Measurements from ENCODE around the gene TMEM178B.

Gene TMEM178B

DNA sequence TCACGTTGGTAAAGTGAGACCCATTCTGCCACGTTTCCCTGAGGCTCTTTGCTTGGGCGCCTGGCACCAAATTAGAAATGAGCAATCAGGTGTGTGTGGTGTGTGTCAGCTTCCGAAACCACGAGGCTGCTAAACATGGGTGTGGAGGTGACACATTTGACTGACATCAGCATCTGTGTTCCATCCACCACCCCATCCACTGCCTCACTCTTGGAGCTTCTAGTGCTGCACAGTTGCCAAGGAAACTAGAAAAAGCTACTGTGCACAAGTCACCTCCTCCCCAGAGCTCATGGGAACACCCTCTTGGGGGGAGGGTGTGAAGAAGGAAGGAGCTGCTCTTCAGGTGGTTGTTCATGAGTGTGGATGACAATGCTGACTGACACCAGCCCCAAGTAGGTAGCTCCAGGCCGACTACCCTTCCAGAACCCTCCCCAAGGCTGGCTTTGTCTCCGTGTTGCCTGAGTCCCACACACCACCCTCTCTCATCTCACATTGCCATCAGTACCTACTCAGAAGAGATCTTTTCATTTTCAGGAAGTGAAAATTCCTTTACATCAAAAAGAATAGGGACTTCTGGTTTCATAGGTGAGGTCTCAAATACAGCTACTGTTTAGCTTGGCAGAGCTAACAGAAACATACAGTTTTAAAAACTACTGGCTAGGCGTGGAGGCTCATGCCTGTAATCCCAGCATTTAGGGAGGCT is 152.2 kb downstream of the TMEM178B start:
- DNase-seq: no peak

DNA sequence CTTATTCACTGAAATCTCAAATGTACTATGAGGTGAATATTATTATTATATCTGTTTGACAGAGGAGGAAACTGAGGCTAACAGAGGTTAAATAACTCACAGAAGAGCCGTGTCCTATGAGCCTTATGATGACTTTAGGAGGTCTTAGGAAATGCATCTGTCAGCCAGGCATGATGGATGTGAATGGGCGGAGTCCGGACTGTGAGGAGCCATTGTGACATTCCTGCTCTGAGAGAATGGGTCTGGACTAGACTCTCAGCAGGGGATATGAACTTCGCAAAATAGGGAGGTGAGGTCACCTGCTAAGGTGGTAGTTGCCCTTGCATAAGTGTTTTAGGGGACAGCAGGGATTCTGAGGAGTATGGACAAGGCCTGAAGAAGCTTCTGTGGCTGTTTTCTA is 153.6 kb downstream of the TMEM178B start:
- DNase-seq: no peak

DNA sequence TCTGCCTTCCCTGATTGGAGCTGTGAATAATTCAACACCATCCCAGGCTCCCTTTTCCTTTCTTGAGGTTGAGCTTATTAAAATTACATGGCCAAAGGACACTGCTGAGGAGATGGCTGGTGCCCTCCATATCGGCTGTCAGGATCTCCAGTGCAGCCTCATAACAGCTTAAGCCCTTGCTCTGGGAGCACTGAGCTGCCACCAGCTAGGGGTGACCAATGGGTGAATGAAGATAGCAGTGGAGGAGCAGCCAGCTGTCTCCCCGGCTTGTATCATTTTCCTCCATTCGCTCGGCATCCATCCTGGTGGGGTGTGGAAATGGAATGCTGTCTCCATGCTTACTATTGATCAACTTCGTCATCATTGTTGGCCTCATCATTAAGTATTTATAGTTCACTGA is 154.6 kb downstream of the TMEM178B start:
- DNase-seq: no peak

DNA sequence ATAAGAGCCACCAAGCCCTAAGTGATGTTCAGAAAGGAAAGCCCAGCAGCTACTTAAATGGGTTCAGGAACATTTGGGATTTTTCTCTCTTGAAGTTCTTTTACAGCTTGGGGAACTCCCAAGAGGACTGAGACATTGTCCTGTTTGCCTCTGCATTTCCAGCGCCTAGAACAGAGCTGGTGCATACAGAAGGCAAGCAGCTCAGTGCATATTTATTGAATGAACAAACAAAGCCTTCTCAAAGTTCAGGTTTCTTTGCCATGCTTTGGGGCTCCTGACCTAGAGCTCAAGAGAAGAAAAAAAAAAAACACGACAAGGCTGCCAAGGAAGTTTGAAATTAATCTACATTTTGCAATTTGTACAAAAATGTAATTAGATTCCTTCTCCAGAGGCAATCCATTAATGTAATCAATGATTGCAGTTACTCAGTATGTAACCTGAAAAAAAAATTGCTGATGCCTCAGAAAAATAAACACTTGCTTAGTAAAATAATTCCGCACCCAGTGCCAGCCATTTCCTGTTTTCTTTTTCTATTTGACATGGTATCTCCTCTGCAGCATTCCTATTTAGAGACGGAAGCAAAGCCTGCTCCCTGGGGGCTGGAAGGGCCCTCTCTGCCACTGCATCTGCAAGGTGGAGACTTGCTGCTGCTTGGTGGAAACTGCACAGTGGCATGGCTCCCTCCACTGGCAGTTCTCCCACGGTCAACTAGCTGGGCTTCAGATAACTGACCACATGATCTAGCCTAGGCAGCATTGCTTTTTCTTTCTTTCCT is 157.3 kb downstream of the TMEM178B start:
- no peak for DNase-seq

DNA sequence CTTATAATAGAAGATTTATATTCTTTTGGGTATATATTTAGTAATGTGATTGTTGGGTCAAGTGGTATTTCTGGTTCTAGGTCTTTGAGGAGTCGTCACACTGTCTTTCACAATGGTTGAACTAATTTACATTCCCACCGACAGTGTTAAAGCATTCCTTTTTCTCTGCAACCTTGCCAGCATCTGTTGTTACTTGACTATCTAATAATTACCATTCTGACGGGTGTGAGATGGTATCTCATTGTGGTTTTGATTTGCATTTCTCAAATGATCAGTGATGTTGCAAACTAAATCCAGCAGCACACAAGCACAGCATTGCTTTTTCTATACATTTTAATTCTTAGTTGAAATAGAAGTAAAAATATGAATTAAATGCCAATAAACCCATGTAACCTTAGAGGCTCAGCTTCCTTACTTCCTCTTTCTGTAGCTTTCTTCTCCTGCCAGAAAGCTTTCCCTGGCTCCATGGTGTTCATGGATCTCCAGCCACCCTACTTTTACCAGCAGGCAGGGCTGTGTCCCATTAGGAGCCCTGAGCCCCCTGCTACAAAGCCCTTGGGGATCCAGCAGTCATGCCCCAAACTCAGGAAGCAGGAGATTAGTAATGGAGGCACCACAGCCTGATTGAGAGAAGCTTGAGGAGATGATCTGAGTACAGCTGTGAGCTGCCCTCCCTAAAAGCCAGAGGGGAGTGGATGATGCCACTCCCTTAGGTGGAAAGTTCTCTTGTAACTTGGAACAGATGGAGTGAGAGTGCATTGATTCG is 158.6 kb downstream of the TMEM178B start:
- no peak for DNase-seq

DNA sequence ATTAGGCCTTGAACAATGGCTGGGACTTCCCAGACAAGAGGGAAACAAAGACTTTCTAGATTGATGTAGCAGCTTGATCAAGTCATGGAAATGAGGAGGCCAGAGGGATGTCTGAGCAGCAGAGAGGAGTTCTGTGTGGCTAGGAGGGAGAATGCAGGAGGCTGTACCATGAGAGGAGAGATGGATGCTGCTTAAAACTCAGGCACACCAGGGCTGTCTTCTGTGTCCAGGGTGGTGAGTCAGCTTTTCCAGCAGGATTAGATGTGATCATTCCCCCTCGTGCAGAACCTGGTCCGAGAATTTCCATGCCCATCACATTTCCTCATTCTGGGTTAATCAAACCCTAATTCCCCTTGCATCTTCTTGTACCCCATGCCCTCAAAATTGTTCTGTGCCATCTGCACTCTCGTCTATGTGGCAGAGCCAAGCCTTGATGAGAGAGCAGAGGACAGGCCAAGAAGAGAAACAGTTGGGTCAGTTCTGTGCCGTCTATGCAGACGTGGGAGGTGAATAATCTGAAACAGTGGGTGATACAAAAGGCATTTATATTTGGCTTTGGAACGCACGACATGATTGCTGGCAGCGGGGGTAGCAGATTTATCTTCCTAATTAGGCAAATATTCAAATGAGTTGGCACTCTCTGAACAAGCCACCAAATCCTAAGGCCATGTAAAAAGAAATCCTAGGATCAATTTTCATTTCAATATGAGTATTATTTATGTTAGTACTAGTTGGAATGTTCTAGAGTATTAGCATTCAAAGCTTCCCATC is 160.7 kb downstream of the TMEM178B start:
- no peak for DNase-seq

DNA sequence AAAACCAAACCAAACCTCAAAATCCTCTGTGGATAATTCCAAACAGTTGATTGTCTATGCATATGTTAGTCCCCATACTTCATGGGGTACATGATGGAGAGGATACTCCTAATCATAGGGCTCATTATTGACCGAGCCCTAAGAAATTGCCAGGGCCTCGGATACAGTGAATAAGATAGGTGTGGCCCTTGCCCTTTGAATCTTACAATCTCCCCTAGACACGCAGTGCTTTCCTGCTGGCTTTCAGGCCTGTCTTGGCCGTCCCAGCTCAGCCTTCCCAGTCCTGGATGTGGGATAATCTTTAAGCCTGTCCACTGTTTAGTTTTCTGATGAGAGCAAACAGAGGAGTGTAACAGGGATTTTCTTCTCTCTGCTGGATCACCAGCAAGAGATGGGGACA is 161.8 kb downstream of the TMEM178B start:
- no peak for DNase-seq

DNA sequence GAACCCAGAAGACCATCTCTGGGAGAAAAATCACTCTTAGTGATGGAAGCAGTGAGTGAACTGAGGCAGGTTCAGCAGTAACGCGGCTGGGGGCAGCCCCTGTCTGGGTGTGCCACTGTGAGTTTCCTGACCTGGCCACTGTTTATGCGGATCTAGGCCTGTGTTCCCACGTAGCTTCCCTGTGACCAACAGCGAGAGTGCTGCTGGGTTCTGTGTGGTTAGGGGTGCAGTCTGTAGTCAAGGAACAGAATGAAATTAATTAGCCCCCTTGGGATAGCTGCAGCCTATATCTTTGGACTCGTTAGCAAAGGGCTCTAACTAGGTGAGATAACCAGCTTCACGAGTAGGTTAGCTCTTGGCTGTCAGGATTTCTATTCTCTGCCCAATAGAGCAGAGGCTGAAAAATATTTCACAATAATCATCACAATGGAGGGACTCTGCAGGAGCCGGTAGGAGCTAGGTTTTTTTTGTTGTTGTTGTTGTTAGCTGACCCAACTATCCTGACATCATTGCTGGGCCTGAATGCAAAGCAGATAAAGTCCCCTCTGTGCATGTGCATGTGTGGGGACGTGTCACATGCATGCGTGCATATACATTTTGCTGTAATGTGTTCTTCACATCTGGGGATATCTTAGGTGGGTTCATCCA is 164.9 kb downstream of the TMEM178B start:
- no peak for DNase-seq

DNA sequence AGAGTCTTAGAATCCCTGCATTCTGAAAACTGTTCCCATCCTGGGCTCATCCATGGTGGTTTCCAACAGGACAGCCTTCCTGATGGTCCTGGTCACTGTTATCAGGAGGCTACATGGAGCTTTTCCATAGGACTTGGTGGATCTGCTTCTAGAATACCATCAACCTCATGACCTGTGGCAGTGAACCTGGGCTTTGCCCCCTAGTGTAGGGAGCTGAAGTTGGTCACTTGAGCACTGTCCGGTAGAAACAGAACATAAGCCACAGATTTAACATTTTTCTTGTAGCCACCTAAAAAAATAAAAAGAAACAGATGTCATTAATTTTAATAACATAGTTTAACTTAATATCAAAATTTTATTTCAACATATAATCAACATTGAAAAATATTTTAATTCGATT is 165.8 kb downstream of the TMEM178B start:
- DNase-seq: no peak

DNA sequence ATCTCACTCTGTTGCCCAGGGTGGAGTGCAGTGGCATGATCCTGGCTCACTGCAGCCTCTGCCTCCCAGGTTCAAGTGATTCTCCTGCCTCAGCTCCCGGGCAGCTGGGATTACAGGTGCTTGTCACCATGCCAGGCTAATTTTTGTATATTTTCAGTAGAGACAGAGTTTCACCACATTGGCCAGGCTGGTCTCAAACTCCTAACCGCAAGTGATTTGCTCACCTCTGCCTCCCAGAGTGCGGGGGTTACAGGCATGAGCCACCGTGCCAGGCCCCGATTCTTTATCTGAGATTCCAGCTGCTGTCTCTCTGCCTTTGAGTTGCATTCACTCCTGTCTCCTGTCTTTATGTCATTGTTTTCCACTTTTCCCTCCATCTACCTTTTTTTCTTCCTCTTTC is 168.7 kb downstream of the TMEM178B start:
- no peak for DNase-seq

DNA sequence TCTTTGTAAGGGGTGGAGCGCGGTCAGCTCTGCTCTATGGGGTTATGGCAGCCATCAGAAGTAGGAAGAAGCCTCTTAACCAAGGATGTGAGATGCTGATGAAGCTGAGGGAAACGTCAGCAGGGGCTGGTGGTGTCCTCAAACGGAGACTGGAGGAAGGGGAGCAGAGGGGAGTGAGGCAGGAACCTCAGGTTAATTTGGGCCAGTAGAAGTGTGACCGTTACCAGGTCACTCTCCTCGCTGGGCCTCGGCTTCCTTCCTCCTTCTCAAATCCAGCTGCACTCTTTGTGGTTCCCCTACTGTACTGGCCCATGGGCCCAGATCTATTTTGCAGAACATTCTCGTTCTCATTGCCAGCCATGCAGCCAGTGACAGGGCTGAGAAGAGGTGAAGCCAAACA is 169.5 kb downstream of the TMEM178B start:
- no peak for DNase-seq

DNA sequence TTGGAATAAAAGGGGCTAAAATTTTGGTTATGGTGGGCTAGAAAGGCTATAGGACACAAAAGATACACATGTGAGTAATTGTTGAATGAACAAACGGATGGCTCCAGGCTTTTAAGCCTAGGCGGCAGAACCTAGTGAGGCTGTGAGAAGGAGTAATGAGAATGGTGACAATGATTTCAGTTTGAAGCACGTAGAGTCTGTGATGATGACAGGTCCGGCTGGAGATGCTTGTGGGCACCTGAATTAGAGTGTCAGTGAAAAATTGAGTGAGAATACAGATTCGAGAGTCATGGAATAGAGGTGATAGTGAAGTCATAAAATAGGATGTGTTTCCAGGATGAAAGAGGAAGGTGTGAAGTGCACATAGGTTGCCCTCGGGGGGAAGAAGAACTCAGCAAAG is 170.6 kb downstream of the TMEM178B start:
- no peak for DNase-seq

DNA sequence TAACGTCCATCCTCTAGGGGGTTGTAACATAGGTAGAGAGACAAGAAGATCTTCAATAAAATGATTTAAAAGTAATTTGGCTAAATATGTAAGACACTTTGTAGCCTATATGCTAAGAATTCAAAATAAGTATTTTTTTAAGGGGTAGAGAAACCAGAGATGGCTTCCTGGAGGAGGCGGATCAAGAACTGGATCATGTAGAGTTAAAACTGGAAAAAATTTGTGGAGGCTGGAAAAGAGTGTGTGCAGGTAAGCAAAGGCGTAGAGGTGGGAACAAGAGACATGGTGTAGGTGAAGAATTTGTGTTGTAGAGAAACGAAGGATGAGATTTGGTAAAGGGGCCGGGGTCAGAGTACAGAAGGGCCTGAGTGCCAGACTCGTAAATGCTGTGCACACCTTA is 172.6 kb downstream of the TMEM178B start:
- DNase-seq: no peak

DNA sequence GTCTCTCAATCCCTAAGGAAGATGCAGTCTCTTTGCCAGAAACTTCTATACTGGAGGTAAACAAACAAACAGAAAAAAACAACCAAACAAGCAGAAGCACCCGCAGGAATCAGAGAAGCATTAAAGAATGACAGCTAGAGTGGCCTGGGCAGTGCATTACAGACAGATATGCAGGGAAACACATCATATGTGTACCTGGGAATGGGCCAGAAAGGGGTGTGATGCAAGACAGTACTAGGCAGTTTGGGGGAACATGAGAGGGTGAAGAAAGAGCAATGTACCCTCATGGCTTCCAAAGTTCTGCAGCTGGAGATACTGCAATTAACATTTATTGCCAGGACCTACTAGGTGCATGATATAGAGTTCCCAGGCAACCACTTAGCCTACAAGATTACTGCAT is 177.3 kb downstream of the TMEM178B start:
- no peak for DNase-seq

DNA sequence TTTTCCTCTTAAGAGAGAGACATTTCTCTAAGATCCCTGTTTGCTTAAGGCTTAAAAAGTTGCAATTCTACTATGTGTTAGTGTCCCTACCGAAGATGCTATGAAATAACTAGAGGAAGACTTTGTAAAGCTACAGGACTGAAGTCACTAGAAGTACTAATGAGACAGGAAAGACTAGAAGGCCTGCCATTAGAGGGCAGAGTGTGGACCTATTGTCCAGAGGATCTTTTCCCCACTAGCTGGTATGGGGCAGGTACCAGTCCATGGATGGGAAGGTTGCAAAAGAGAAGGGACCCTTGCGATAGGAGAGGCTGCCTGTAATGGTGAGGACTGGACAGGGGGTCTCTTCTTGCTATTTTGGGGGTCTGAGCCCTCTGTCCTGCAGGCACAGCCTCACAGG is 178.1 kb downstream of the TMEM178B start:
- no peak for DNase-seq

DNA sequence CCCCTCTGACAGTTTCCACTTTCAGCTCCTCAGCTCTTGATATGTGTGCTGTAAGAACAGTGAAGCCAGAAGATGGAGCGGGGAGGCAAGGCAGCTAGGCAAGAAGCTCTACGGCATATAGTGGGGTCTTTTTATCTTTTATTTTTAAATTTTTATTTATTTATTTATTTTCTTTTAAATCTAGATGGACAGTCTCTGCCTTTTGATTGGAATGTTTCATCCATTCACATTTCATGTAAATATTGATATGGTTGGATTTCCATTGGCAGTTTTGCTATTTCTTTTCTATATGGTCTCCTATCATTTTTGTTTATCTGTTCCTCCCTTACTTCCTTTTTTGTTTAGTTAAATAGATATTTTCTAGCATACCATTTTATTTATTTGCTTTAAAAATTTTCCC is 183.7 kb downstream of the TMEM178B start:
- DNase-seq: no peak

DNA sequence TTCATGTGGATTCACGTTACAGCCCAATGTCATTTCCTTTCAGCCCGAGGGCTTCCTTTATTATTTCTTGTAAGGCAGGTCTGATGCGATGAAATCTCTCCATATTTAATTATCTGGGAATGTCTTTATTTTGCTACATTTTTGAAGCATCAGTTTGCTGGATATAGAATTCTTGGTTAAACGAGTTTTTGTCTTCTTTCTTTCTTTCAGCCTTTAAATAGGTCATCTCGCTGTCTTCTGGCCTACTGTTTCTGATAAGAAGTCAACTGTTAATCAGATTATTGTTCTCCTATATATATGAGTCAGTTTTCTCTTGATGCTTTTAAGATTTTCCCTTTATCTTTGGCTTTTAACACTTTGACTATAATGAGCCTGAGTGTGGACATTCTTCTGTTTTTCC is 184.7 kb downstream of the TMEM178B start:
- DNase-seq: no peak

DNA sequence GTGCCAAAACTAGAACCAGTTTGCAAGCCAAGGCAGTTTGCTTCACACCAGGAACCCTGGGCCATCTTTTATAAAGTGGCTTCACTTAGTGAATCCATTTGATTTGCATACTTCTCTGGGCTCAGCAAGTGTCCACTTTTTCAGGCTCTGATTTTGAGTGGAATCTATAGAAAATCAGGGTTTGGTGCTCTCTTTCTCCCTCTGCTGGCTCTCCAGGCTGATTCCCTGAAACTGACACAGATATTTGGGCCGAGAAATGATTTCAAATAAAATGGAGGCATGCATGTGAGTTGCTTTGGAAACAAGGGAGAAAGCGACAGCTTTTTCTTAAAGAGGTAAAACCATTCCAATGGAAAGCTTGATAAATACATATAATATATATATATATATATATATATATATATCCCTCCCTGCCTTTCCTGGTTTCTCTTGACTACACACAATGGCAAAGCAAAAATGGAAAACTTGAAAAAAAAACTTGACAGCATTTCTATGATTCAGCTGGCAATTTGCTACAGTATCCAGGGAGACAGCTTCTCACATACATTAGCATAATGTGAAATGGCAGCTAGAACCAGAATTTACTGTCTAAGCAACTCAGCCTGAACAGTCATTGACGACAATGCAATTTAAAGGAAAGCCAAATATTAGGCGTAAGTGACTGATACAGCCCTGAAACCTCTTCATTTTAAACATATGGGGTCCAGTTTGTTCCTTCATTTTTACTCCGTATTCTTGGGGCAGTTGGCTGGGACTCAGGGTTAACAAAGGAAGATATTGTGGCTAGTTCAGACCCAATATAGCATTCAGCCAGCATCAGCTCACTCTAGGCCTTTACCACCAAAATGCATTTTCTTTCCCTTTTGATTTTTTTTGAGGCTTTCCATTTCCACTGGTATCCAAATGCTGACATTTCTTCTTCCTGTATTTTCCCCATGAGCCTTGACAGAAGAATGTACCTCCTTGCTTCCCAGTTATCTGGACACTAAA is 188.5 kb downstream of the TMEM178B start:
- DNase-seq: no peak

DNA sequence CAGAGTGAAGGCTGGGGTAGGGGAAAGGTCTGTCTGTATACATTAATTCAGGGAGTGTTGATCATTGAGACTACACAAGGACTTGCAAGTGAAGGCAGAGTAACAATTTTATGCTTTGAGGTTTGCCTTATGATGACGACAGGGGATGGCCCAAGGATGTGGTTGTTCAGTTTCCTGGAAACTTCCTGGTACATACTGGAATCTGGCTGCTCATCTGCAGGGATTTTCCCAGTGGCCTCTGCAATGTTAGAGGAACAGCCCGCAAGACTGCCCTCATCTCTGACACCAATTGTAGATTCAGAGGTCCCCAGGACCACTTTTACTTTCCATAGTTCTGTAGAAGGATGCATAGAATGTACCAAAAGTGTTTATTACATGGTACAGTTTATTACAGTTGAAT is 189.6 kb downstream of the TMEM178B start:
- no peak for DNase-seq

DNA sequence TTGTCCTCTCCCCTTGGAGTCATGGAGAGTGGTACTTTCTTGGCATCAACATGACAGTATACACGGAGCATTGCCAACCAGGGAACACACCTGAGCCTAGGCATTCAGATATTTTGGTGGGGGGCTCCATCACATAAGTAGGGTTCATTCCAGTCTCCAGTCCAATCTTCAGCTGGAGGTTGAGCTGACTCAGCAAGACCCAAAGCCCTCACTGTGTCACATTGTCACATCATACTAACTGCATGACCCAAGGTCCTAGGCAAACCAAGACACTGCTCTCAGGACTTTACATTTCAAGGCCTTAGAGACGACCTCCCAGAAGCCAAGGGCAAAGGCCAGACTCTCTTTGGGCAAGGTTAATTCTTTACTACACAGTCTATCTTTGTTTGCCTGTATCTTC is 190.1 kb downstream of the TMEM178B start:
- no peak for DNase-seq

DNA sequence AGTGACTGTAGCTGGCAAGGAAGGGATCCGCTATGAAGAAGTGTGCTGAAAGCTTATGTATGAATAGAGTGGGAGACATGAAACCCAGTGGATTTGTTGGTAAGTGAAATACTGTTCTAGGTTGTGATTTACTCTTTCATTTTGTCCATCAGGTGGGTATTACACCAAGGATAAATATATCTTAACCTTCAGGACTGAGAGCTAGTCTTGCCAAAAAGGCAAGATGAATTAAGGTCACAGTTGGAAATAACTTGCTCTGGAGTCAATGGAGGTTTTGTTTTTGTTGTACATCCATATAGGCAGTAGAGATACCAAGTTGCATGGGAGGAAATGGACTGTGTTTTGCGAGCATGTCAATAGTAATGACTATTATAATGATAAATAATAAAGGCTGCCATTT is 190.6 kb downstream of the TMEM178B start:
- no peak for DNase-seq

Data from NCI-H1694 (cell line).